Astrocyte (in vitro differentiated cells and primary cell): ENCODE data around the gene TIMM22. TPM values are rescaled to one million over a fixed set of nuclear protein-coding genes. Genes with fewer than 3 reads are reported as not detected.

ENCODE experiments used
- DNase-seq: peaks from one replicate; pipeline ENCODE4 v3.0.0-alpha.2; 2010; ENCODE audit warnings: low read depth
- FAIRE-seq: peaks from 2 replicates; lab custom pipeline; 2011; peaks lifted over from hg19 to GRCh38; lab: Jason Lieb, UNC
- H2AFZ ChIP-seq: 2 replicates; pipeline ENCODE4 v1.6.0; 2012; ENCODE audit warnings: low read depth, low read length, inconsistent platforms
- H3K27ac ChIP-seq: 2 replicates; pipeline ENCODE4 v1.5.1; 2011; ENCODE audit warnings: low read depth, low read length, inconsistent platforms
- H3K27me3 ChIP-seq: 2 replicates; pipeline ENCODE4 v1.6.0; 2011; ENCODE audit warnings: low read length, inconsistent platforms; ENCODE audit not compliant: insufficient read depth
- H3K36me3 ChIP-seq: 2 replicates; pipeline ENCODE4 v1.5.1; 2011; ENCODE audit warnings: low read length, inconsistent platforms; ENCODE audit not compliant: insufficient read depth
- H3K4me1 ChIP-seq: 2 replicates; pipeline ENCODE4 v1.5.1; 2011; ENCODE audit warnings: low read length, inconsistent platforms; ENCODE audit not compliant: insufficient read depth
- H3K4me2 ChIP-seq: 2 replicates; pipeline ENCODE4 v1.6.0; 2012; ENCODE audit warnings: low read length, inconsistent platforms
- H3K4me3 ChIP-seq: 2 replicates; pipeline ENCODE4 v1.5.1; 2011; ENCODE audit warnings: low read depth, mild to moderate bottlenecking, low read length, inconsistent platforms; ENCODE audit not compliant: insufficient read depth
- H3K79me2 ChIP-seq: 2 replicates; pipeline ENCODE4 v1.6.0; 2012; ENCODE audit warnings: mild to moderate bottlenecking, low read length, inconsistent platforms; ENCODE audit not compliant: insufficient read depth
- H3K9ac ChIP-seq: 2 replicates; pipeline ENCODE4 v1.6.0; 2012; ENCODE audit warnings: mild to moderate bottlenecking, low read length, inconsistent platforms
- H3K9me3 ChIP-seq: 2 replicates; pipeline ENCODE4 v1.5.1; 2012; ENCODE audit warnings: low read depth, mild to moderate bottlenecking, low read length, inconsistent platforms; ENCODE audit not compliant: insufficient read depth
- H4K20me1 ChIP-seq: 2 replicates; pipeline ENCODE4 v1.6.0; 2012; ENCODE audit warnings: low read length, inconsistent platforms; ENCODE audit not compliant: insufficient read depth
- H3K27ac Mint-ChIP-seq: one replicate; pipeline ENCODE4 v1.8.0; 2021; ENCODE audit warnings: mild to moderate bottlenecking, mixed read lengths; ENCODE audit not compliant: unreplicated experiment
- H3K27me3 Mint-ChIP-seq: one replicate; pipeline ENCODE4 v1.8.0; 2021; ENCODE audit warnings: low read depth, mixed read lengths; ENCODE audit not compliant: unreplicated experiment
- H3K36me3 Mint-ChIP-seq: one replicate; pipeline ENCODE4 v1.8.0; 2021; ENCODE audit warnings: low read depth, mixed read lengths; ENCODE audit not compliant: unreplicated experiment
- H3K4me1 Mint-ChIP-seq: one replicate; pipeline ENCODE4 v1.8.0; 2021; ENCODE audit warnings: low read depth, mixed read lengths; ENCODE audit not compliant: unreplicated experiment
- H3K4me3 Mint-ChIP-seq: one replicate; pipeline ENCODE4 v1.8.0; 2021; ENCODE audit warnings: mild to moderate bottlenecking, moderate library complexity, mixed read lengths; ENCODE audit not compliant: unreplicated experiment
- H3K9me3 Mint-ChIP-seq: one replicate; pipeline ENCODE4 v1.8.0; 2021; ENCODE audit warnings: mild to moderate bottlenecking, mixed read lengths; ENCODE audit not compliant: unreplicated experiment
- CTCF ChIP-seq: IDR thresholded peaks from 2 replicates; pipeline ENCODE4 v1.5.1; 2011; ENCODE audit warnings: low read depth, mild to moderate bottlenecking, inconsistent platforms, low read length, moderate library complexity; ENCODE audit not compliant: insufficient read depth
- EZH2 ChIP-seq: IDR thresholded peaks from 2 replicates; pipeline ENCODE4 v1.6.1; 2012; ENCODE audit warnings: mild to moderate bottlenecking, low read length, inconsistent platforms; ENCODE audit not compliant: insufficient read depth
- total RNA-seq: library from RNA; stranded (reverse); gene quantifications from 2 replicates; pipeline ENCODE4 v1.2.1, GENCODE V29; 2021

Gene TIMM22
- total RNA-seq, 1 donor from 2014 or later: 20.0 TPM

GRCh38 chr17:1025733-1026598 is 29.0 kb downstream of the TIMM22 start:
- Mint-ChIP-seq H3K36me3 (peaks cover 6% of the 10 kb centered on the region), H3K4me3 (no peak overlapping the region), H3K9me3 (no peaks in the 10 kb centered on the region), H3K4me1 (peaks cover 8% of the 10 kb centered on the region), H3K27me3 (peaks cover 2% of the 10 kb centered on the region), H3K27ac (no peak overlapping the region)
- Histone ChIP-seq H3K4me2 (no peak overlapping the region), H3K36me3 (no peaks in the 10 kb centered on the region), H4K20me1 (peaks cover 46% of the 10 kb centered on the region), H3K9me3 (no peaks in the 10 kb centered on the region), H3K27ac (no peak overlapping the region), H3K9ac (no peak overlapping the region), H3K79me2 (peaks cover 3% of the 10 kb centered on the region), H2AFZ (no peak overlapping the region), H3K27me3 (no peaks in the 10 kb centered on the region), H3K4me1 (peaks cover 12% of the 10 kb centered on the region), H3K4me3 (no peak overlapping the region)
- DNase-seq (no peak), FAIRE-seq (no peak)
- no peak for TF ChIP-seq EZH2

- Mint-ChIP-seq H3K9me3 (no peaks in the 10 kb centered on the region), H3K27ac (no peak overlapping the region), H3K4me3 (no peak overlapping the region), H3K4me1 (peaks cover 8% of the 10 kb centered on the region), H3K36me3 (peaks cover 6% of the 10 kb centered on the region), H3K27me3 (peaks cover 2% of the 10 kb centered on the region)
- no peak for DNase-seq
- H3K9me3 ChIP-seq: no peaks in the 10 kb centered on the region
- H3K4me3 ChIP-seq: no peak overlapping the region
- FAIRE-seq: no peak
- no peak overlapping the region for H3K4me2 ChIP-seq
- H3K79me2 ChIP-seq: peaks cover 3% of the 10 kb centered on the region
- no peak overlapping the region for H3K9ac ChIP-seq
- no peaks in the 10 kb centered on the region for H3K36me3 ChIP-seq
- TF ChIP-seq EZH2 (no peak), CTCF (no peak)
- H3K4me1 ChIP-seq: peaks cover 12% of the 10 kb centered on the region
- no peak overlapping the region for H2AFZ ChIP-seq
- H3K27me3 ChIP-seq: no peaks in the 10 kb centered on the region
- H4K20me1 ChIP-seq: peaks cover 45% of the 10 kb centered on the region
- no peak overlapping the region for H3K27ac ChIP-seq
These were observed 29.7 kb downstream of the TIMM22 start for GRCh38 chr17:1026599-1026975.

- no peak for FAIRE-seq
- no peaks in the 10 kb centered on the region for H3K36me3 ChIP-seq
- H3K4me3 Mint-ChIP-seq: no peak overlapping the region
These were observed 30.1 kb downstream of the TIMM22 start for GRCh38 chr17:1027044-1027443.

More at GRCh38 chr17:1027044-1027443, 30.1 kb downstream of the TIMM22 start:
- H3K27me3 Mint-ChIP-seq: peaks cover 2% of the 10 kb centered on the region
- peaks cover 8% of the 10 kb centered on the region for H3K4me1 Mint-ChIP-seq
- H3K27ac ChIP-seq: no peak overlapping the region
- H3K4me2 ChIP-seq: no peak overlapping the region
- peaks cover 6% of the 10 kb centered on the region for H3K36me3 Mint-ChIP-seq
- no peak overlapping the region for H2AFZ ChIP-seq
- H3K4me1 ChIP-seq: peaks cover 12% of the 10 kb centered on the region
- H3K4me3 ChIP-seq: no peak overlapping the region
- no peak for DNase-seq
- peaks cover 48% of the 10 kb centered on the region for H4K20me1 ChIP-seq
- no peaks in the 10 kb centered on the region for H3K9me3 Mint-ChIP-seq
- no peaks in the 10 kb centered on the region for H3K27me3 ChIP-seq
- TF ChIP-seq EZH2: no peak
- no peak for TF ChIP-seq CTCF
- no peak overlapping the region for H3K27ac Mint-ChIP-seq
- H3K9ac ChIP-seq: no peak overlapping the region
- H3K9me3 ChIP-seq: no peaks in the 10 kb centered on the region
- peaks cover 3% of the 10 kb centered on the region for H3K79me2 ChIP-seq
